ENCODE results near the gene IFNG.

IFNG gene

GRCh38 chr12:68114606-68115005 is 44.9 kb downstream of the IFNG start:
- no peak for DNase-seq

- no peak for DNase-seq
These were observed 45.9 kb downstream of the IFNG start for GRCh38 chr12:68113644-68114043.

GRCh38 chr12:68111995-68112394 is 47.5 kb downstream of the IFNG start:
- no peak for DNase-seq

- DNase-seq: no peak
These were observed 49.9 kb downstream of the IFNG start for GRCh38 chr12:68109444-68110217.

- no peak for DNase-seq
These were observed 50.5 kb downstream of the IFNG start for GRCh38 chr12:68109001-68109400.

GRCh38 chr12:68106660-68107059 is 52.9 kb downstream of the IFNG start:
- no peak for DNase-seq

GRCh38 chr12:68106160-68106559 is 53.4 kb downstream of the IFNG start:
- DNase-seq: no peak
